Activated CD8-positive, alpha-beta memory T cell treated with anti-CD3 and anti-CD28 coated beads, Interleukin-2, amount 50 U/mL, for 4 hours (primary cell): Measurements from ENCODE around the gene ZNF605.
"Not testable (repeated sequence)": the region's sequence is repeated elsewhere in the genome, so short reads cannot be mapped to it uniquely, and the experiment has no call there.

Experiments used
- DNase-seq: peaks from one replicate; pipeline ENCODE4 v3.0.0-alpha.2; 2020

ZNF605 gene

GRCh38 chr12:132948146-132949066 is 7.7 kb downstream of the ZNF605 start:
- no peak for DNase-seq

GRCh38 chr12:132946246-132946820 is 9.8 kb downstream of the ZNF605 start:
- no peak for DNase-seq

- no peak for DNase-seq
Measured at GRCh38 chr12:132945806-132946205, 10.3 kb downstream of the ZNF605 start.

- no peak for DNase-seq
Measured at GRCh38 chr12:132942611-132943010, 13.5 kb downstream of the ZNF605 start.

- no peak for DNase-seq
Measured at GRCh38 chr12:132941336-132941954, 14.7 kb downstream of the ZNF605 start.

GRCh38 chr12:132940071-132940719 is 15.9 kb downstream of the ZNF605 start:
- DNase-seq, result no peak

- not testable (repeated sequence) for DNase-seq
Measured at GRCh38 chr12:132938807-132939206, 17.3 kb downstream of the ZNF605 start.

- no peak for DNase-seq
Measured at GRCh38 chr12:132937476-132937875, 18.6 kb downstream of the ZNF605 start.

GRCh38 chr12:132936921-132937320 is 19.2 kb downstream of the ZNF605 start:
- not testable (repeated sequence) for DNase-seq

- DNase-seq, result no peak
Measured at GRCh38 chr12:132936163-132936562, 19.9 kb downstream of the ZNF605 start.

GRCh38 chr12:132926415-132926833 is 29.7 kb downstream of the ZNF605 start:
- no peak for DNase-seq

GRCh38 chr12:132925597-132926414 is 30.3 kb downstream of the ZNF605 start:
- no peak for DNase-seq

GRCh38 chr12:132924356-132924755 is 31.8 kb downstream of the ZNF605 start:
- DNase-seq, result no peak

GRCh38 chr12:132923356-132923909 is 32.7 kb downstream of the ZNF605 start:
- DNase-seq, result no peak

GRCh38 chr12:132922676-132923075 is 33.4 kb downstream of the ZNF605 start:
- no peak for DNase-seq

- no peak for DNase-seq
Measured at GRCh38 chr12:132921685-132922084, 34.4 kb downstream of the ZNF605 start.

- DNase-seq, result no peak
Measured at GRCh38 chr12:132918680-132919079, 37.4 kb downstream of the ZNF605 start.

- DNase-seq, result no peak
Measured at GRCh38 chr12:132909030-132909368, 47.1 kb downstream of the ZNF605 start.

- peak; percentile 96 for DNase-seq
Measured at GRCh38 chr12:132908145-132909029, 47.7 kb downstream of the ZNF605 start.

GRCh38 chr12:132907789-132908144 is 48.3 kb downstream of the ZNF605 start:
- not testable (repeated sequence) for DNase-seq

GRCh38 chr12:132907216-132907615 is 48.9 kb downstream of the ZNF605 start:
- DNase-seq, result no peak
